CD8-positive, alpha-beta memory T cell (primary cell): Measurements from ENCODE around the gene COL6A2. TPM values are rescaled to one million over a fixed set of nuclear protein-coding genes. Genes with fewer than 3 reads are reported as not detected.
A peak's percentile ranks its signal among the peaks of the same experiment; 100 is the strongest.

Experiments used
- CTCF ChIA-PET: fragments of 350-600 bp; sonication (Branson Sonifier 250); formaldehyde crosslinking; loops from one replicate; lab custom pipeline; 2021; ENCODE audit warnings: antibody characterized with exemption; lab: Charles Lee
- POLR2A ChIA-PET: fragments of 350-600 bp; sonication (Branson Sonifier 250); formaldehyde crosslinking; loops from one replicate; lab custom pipeline; 2021; ENCODE audit warnings: antibody characterized with exemption; lab: Charles Lee
- DNase-seq, 5 donors: peaks; one replicate each; pipeline versions ENCODE4 v3.0.0 to v3.0.0-alpha.2; 2020 to 2022; ENCODE audit warnings: mixed read lengths in 1 of 5
- H3K27ac ChIP-seq: one replicate; pipeline ENCODE4 v1.7.0; 2013; ENCODE audit warnings: low read depth, mild to moderate bottlenecking, low read length, moderate library complexity
- H3K27me3 ChIP-seq: 2 replicates; pipeline ENCODE4 v1.7.0; 2013; ENCODE audit warnings: low read length, mild to moderate bottlenecking; ENCODE audit not compliant: insufficient read depth, poor library complexity, severe bottlenecking
- H3K36me3 ChIP-seq: 2 replicates; pipeline ENCODE4 v1.7.0; 2013; ENCODE audit warnings: mild to moderate bottlenecking, low read length, moderate library complexity; ENCODE audit not compliant: insufficient read depth
- H3K4me1 ChIP-seq: 2 replicates; pipeline ENCODE4 v1.7.0; 2013; ENCODE audit warnings: mild to moderate bottlenecking, low read length, moderate library complexity; ENCODE audit not compliant: insufficient read depth
- H3K4me3 ChIP-seq: 2 replicates; pipeline ENCODE4 v1.7.0; 2013; ENCODE audit warnings: mild to moderate bottlenecking, low read length
- H3K9me3 ChIP-seq: 2 replicates; pipeline ENCODE4 v1.7.0; 2013; ENCODE audit warnings: mild to moderate bottlenecking, low read length
- H3K27ac Mint-ChIP-seq, 8 donors: one replicate each; pipeline ENCODE4 v1.8.0; 2020 to 2021; ENCODE audit warnings: mixed read lengths in 8 of 8, mild to moderate bottlenecking in 6 of 8, inconsistent platforms in 3 of 8, moderate library complexity in 3 of 8
- H3K27me3 Mint-ChIP-seq, 2 donors: one replicate each; pipeline ENCODE4 v1.8.0; 2020 to 2021; ENCODE audit warnings: mixed read lengths in 2 of 2, mild to moderate bottlenecking in 1 of 2, moderate library complexity in 1 of 2
- H3K36me3 Mint-ChIP-seq, 3 donors: one replicate each; pipeline ENCODE4 v1.8.0; 2020 to 2021; ENCODE audit warnings: mixed read lengths in 3 of 3, inconsistent platforms in 1 of 3, mild to moderate bottlenecking in 1 of 3
- H3K4me1 Mint-ChIP-seq, 3 donors: one replicate each; pipeline ENCODE4 v1.8.0; 2020 to 2021; ENCODE audit warnings: mixed read lengths in 3 of 3, inconsistent platforms in 1 of 3, mild to moderate bottlenecking in 1 of 3
- H3K4me3 Mint-ChIP-seq, 7 donors: one replicate each; pipeline ENCODE4 v1.8.0; 2020 to 2021; ENCODE audit warnings: mixed read lengths in 7 of 7, mild to moderate bottlenecking in 6 of 7, moderate library complexity in 4 of 7, inconsistent platforms in 2 of 7
- H3K9me3 Mint-ChIP-seq, 5 donors: one replicate each; pipeline ENCODE4 v1.8.0; 2020 to 2022; ENCODE audit warnings: mixed read lengths in 5 of 5, mild to moderate bottlenecking in 3 of 5, moderate library complexity in 2 of 5, inconsistent platforms in 1 of 5
- polyA plus RNA-seq: library from polyadenylated mRNA; unstranded; fragments of 300-500 nt; fragmentation: Illumina TruSeq; gene quantifications from one replicate; pipeline ENCODE4 v1.2.3, GENCODE V29; 2021
- total RNA-seq, 2 experiments: library from RNA; stranded (reverse); gene quantifications; one replicate each; pipeline ENCODE4 v1.2.3, GENCODE V29; 2021

Gene COL6A2
- total and polyA plus RNA-seq, 3 experiments from 2014 or later: 17.4 to 25.1 (median 22.8) TPM

DNA sequence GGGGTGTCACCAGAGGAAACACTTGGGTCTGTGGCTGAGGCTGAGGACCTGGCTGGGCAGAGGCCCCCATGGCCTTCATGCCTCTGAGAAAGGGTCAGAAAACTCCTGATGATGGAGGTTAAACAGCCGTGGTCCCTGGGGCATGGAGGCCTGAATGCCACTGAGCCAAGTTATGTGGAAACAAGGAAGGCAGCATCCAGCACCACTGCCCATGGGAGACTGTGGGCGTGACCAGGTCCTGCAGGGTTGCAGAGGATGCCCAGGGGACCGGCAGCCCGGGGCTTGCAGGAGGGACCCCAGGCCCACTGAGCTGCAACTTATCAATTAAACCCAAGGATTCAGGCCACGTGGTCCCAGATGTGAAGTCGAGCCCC, 18.9 kb upstream of the COL6A2 start:
- H3K9me3 Mint-ChIP-seq: peaks cover 0 to 2% (median 0%) of the 10 kb centered on the region in 5 donors
- Histone ChIP-seq H3K4me1 (no peaks in the 10 kb centered on the region), H3K9me3 (no peaks in the 10 kb centered on the region), H3K27me3 (no peaks in the 10 kb centered on the region), H3K36me3 (no peaks in the 10 kb centered on the region), H3K4me3 (no peak overlapping the region), H3K27ac (no peak overlapping the region)
- POLR2A ChIA-PET: no interaction called here
- CTCF ChIA-PET: no interaction called here
- no peaks in the 10 kb centered on the region for H3K4me1 Mint-ChIP-seq
- no peak overlapping the region for H3K4me3 Mint-ChIP-seq
- DNase-seq: peak in 1 of 5 donors; percentile 35
- peaks cover 7 to 8% of the 10 kb centered on the region in 2 donors for H3K27me3 Mint-ChIP-seq
- H3K27ac Mint-ChIP-seq: no peak overlapping the region
- H3K36me3 Mint-ChIP-seq: no peaks in the 10 kb centered on the region

DNA sequence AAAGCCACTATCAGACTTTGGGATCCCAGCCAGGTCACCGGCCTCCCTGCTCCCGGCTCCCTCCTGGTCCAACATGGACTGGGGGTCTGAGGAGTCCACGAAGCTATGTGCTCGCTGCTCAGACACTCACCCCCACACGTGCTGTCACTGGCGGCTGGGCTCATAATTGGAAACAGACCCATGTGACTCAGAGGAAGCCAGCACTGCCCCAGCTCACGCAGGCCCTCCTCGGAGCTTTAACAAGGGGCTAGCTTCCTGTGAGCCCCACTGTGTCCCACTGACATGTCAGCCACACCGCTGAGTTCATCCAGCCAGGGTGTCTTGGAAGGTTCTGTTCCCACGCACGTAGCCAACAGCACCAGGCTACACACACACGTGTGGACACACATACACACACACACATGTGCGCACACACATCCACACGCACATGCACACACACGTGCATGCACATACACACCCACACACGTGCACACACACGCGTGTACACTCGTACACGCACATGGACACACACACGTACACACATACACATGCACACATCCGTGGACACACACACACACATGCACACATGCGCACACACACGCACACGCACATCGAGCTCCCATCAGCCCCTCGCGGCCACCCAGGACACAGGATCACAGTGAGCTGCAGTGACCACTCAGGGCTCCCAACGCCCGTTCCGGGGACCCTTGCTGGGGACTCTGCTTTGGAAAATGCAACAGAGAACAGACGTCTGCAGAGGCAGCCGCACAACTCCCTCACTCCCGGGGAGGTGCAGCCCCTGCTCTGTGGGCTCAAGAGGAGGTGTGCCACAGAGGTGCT, 18.4 kb upstream of the COL6A2 start:
- Histone ChIP-seq H3K36me3 (no peaks in the 10 kb centered on the region), H3K4me1 (no peaks in the 10 kb centered on the region), H3K4me3 (no peak overlapping the region), H3K27me3 (no peaks in the 10 kb centered on the region), H3K27ac (no peak overlapping the region), H3K9me3 (no peaks in the 10 kb centered on the region)
- CTCF ChIA-PET: no interaction called here
- no peaks in the 10 kb centered on the region for H3K36me3 Mint-ChIP-seq
- H3K4me3 Mint-ChIP-seq: no peak overlapping the region
- POLR2A ChIA-PET: no interaction called here
- DNase-seq: peak in 1 of 5 donors; percentile 15
- H3K4me1 Mint-ChIP-seq: no peaks in the 10 kb centered on the region
- no peak overlapping the region for H3K27ac Mint-ChIP-seq
- H3K27me3 Mint-ChIP-seq: peaks cover 7 to 8% of the 10 kb centered on the region in 2 donors
- H3K9me3 Mint-ChIP-seq: peaks cover 0 to 2% (median 0%) of the 10 kb centered on the region in 5 donors

GRCh38 chr21:46080171-46081021, 17.5 kb upstream of the COL6A2 start:
- no peaks in the 10 kb centered on the region for H3K9me3 ChIP-seq
- POLR2A ChIA-PET: no interaction called here
- no peaks in the 10 kb centered on the region for H3K27me3 ChIP-seq
- Mint-ChIP-seq H3K4me3 (no peak overlapping the region), H3K27me3 (peaks cover 7 to 8% of the 10 kb centered on the region in 2 donors), H3K9me3 (peaks cover 0 to 2% (median 0%) of the 10 kb centered on the region in 5 donors), H3K27ac (no peak overlapping the region), H3K36me3 (no peaks in the 10 kb centered on the region), H3K4me1 (no peaks in the 10 kb centered on the region)
- no peaks in the 10 kb centered on the region for H3K4me1 ChIP-seq
- no peak overlapping the region for H3K4me3 ChIP-seq
- H3K36me3 ChIP-seq: no peaks in the 10 kb centered on the region
- CTCF ChIA-PET: no interaction called here
- H3K27ac ChIP-seq: no peak overlapping the region
- peak in 1 of 5 donors; percentile 42 for DNase-seq

DNA sequence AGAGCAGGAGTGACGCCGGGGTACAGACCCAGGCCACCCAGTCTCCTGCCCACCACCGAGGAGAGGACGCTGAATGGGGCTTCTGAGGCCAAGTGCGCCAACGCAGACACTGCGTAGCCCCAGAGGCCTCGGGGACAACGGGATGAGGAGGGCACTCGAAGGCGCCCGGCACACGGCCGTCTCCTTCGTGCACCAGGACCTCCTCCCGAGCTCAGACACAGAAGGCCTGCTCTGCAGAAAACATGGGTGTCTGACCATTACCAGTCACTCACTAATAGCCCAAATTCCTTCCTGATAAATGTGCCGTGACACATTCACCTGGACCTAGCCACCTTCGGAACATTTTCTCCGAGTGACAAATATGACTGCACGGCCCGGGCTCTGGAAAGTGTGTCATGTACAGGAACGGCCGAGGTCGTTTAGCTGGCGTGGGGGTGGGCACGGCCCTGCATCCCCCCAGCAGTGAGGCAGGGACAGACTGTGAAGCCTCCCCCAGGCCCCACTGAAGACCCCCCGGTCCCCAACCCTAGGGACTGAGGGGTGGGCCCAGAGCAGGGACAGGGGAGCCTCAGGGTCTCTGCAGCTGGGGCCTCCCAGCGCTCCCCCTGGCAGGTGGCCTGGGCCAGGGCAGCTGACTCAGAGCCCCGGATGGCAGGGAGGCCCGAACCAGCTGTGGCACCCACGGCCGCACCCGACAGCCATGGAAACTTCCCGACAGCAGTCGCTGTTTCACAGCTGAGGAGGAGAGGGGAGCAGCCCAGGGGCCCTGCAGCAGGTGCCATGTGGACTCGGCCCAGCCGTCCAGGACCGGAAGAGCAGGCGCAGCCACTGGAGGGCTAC, 16.7 kb upstream of the COL6A2 start:
- H3K27ac Mint-ChIP-seq: no peak overlapping the region
- peaks cover 6 to 11% of the 10 kb centered on the region in 2 donors for H3K27me3 Mint-ChIP-seq
- Histone ChIP-seq H3K27ac (no peak overlapping the region), H3K27me3 (no peaks in the 10 kb centered on the region), H3K9me3 (no peaks in the 10 kb centered on the region), H3K4me1 (no peaks in the 10 kb centered on the region), H3K36me3 (no peaks in the 10 kb centered on the region), H3K4me3 (no peak overlapping the region)
- H3K4me3 Mint-ChIP-seq: no peak overlapping the region
- POLR2A ChIA-PET: no interaction called here
- peak in 1 of 5 donors; percentile 35 for DNase-seq
- H3K4me1 Mint-ChIP-seq: no peaks in the 10 kb centered on the region
- H3K9me3 Mint-ChIP-seq: peaks cover 0 to 5% (median 3%) of the 10 kb centered on the region in 5 donors
- H3K36me3 Mint-ChIP-seq: no peaks in the 10 kb centered on the region
- CTCF ChIA-PET: no interaction called here

GRCh38 chr21:46081862-46082712, 15.8 kb upstream of the COL6A2 start:
- Mint-ChIP-seq H3K27ac (no peak overlapping the region), H3K27me3 (peaks cover 5 to 9% of the 10 kb centered on the region in 2 donors), H3K4me1 (no peaks in the 10 kb centered on the region), H3K9me3 (peaks cover 4 to 11% (median 8%) of the 10 kb centered on the region in 5 donors), H3K36me3 (peaks cover 0 to 4% (median 0%) of the 10 kb centered on the region in 3 donors), H3K4me3 (no peak overlapping the region)
- Histone ChIP-seq H3K36me3 (no peaks in the 10 kb centered on the region), H3K9me3 (no peaks in the 10 kb centered on the region), H3K4me3 (no peak overlapping the region), H3K4me1 (no peaks in the 10 kb centered on the region), H3K27me3 (no peaks in the 10 kb centered on the region), H3K27ac (no peak overlapping the region)
- ChIA-PET CTCF (no interaction called here), POLR2A (no interaction called here)
- peak in 1 of 5 donors; percentile 44 for DNase-seq

DNA sequence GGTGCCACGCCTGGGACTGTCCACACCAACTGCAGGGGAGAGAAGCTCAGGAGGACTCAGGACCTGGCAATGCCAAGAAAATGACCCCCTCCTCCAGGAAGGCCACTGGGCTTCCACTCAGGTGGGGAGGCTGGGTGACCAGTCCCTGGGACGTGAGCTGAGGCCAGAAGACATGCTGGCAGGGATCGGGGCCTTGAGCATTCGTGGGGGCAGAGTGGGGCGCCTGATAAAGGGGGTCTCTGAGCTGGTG, 15.3 kb upstream of the COL6A2 start:
- no peaks in the 10 kb centered on the region for H3K4me1 ChIP-seq
- Mint-ChIP-seq H3K4me1 (no peaks in the 10 kb centered on the region), H3K36me3 (peaks cover 0 to 4% (median 0%) of the 10 kb centered on the region in 3 donors), H3K4me3 (no peak overlapping the region), H3K27me3 (peaks cover 0 to 8% of the 10 kb centered on the region in 2 donors), H3K27ac (no peak overlapping the region), H3K9me3 (peaks cover 9 to 13% (median 10%) of the 10 kb centered on the region in 5 donors)
- H3K27ac ChIP-seq: no peak overlapping the region
- no peaks in the 10 kb centered on the region for H3K9me3 ChIP-seq
- ChIA-PET POLR2A (no interaction called here), CTCF (no interaction called here)
- H3K4me3 ChIP-seq: no peak overlapping the region
- no peak for DNase-seq
- no peaks in the 10 kb centered on the region for H3K27me3 ChIP-seq
- no peaks in the 10 kb centered on the region for H3K36me3 ChIP-seq

- no peak overlapping the region for H3K4me3 ChIP-seq
- H3K9me3 ChIP-seq: no peaks in the 10 kb centered on the region
- no peak overlapping the region for H3K27ac ChIP-seq
- POLR2A ChIA-PET: no interaction called here
- Mint-ChIP-seq H3K4me3 (no peak overlapping the region), H3K36me3 (peaks cover 0 to 4% (median 0%) of the 10 kb centered on the region in 3 donors), H3K9me3 (peaks cover 11 to 16% (median 13%) of the 10 kb centered on the region in 5 donors), H3K4me1 (no peaks in the 10 kb centered on the region), H3K27me3 (peaks cover 0 to 8% of the 10 kb centered on the region in 2 donors), H3K27ac (no peak overlapping the region)
- no peaks in the 10 kb centered on the region for H3K4me1 ChIP-seq
- no peaks in the 10 kb centered on the region for H3K36me3 ChIP-seq
- DNase-seq: peak in 1 of 5 donors; percentile 37
- no peaks in the 10 kb centered on the region for H3K27me3 ChIP-seq
- CTCF ChIA-PET: no interaction called here
Measured at GRCh38 chr21:46082963-46083790, 14.7 kb upstream of the COL6A2 start.
